Cerebellar nuclear complex (tissue), 1 donor: Measurements from ENCODE around the gene TRANK1.

Source experiments
- DNase-seq, 2 experiments: peaks; one replicate each; lab custom pipeline; 2025; lab: John Stamatoyannopoulos, UW

Gene TRANK1

GRCh38 chr3:36800533-36801116 is 144.2 kb downstream of the TRANK1 start:
- DNase-seq = no peak

- no peak for DNase-seq
Observed at GRCh38 chr3:36796881-36797280, 148.0 kb downstream of the TRANK1 start.

- DNase-seq = no peak
Observed at GRCh38 chr3:36796161-36796560, 148.7 kb downstream of the TRANK1 start.

GRCh38 chr3:36795622-36796021 is 149.2 kb downstream of the TRANK1 start:
- no peak for DNase-seq

- DNase-seq = no peak
Observed at GRCh38 chr3:36792342-36792741, 152.5 kb downstream of the TRANK1 start.

GRCh38 chr3:36790765-36791164 is 154.1 kb downstream of the TRANK1 start:
- no peak for DNase-seq

- DNase-seq = no peak
Observed at GRCh38 chr3:36786921-36787890, 157.6 kb downstream of the TRANK1 start.

GRCh38 chr3:36784138-36784635 is 160.7 kb downstream of the TRANK1 start:
- DNase-seq = no peak

GRCh38 chr3:36777424-36778218 is 167.2 kb downstream of the TRANK1 start:
- peak in 1 of 2 experiments; percentile 1 for DNase-seq
